Measurements from ENCODE around the gene GALNT5.
A peak's percentile ranks its signal among the peaks of the same experiment; 100 is the strongest.
"Not testable (repeated sequence)": the region's sequence is repeated elsewhere in the genome, so short reads cannot be mapped to it uniquely, and the experiment has no call there.

The GALNT5 gene

DNA sequence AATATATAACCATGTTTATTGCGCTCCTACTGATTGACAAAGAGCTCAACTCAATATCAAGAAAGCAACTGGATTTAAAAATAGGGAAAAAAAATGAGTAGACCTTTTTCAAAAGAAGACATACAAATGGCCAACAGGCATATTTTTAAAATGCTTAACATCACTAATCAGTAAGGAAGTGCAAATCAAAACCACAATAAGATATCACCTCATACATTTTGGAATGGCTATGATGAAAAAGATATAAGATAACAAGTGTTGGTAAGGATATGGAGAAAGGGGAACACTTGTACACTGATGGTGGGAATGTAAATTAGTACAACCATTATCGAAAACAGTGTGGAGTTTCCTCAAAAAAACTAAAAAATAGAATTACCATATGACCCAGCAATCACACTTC lies 5.6 kb upstream of the GALNT5 start:
- no peak for DNase-seq (ENCODE audit: low read depth in 2 of 2)

DNA sequence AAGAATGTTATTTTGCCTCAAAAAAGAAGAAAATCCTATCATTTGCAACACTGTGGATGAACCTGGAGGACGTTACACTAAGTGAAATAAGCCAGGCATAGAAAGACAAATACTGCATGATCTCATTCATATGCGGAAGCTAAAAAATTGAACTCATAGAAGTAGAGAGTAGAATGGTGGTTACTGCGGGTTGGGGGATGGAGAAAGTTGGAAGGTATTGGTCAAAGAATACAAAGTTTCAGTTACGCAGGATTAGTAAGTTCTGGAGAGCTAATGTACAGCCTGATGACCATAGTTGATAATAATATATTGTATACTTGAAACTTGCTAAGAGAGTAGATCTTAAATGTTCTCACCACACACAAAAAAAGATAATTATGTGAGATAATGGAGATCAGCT lies 5.0 kb upstream of the GALNT5 start:
- no peak for DNase-seq (ENCODE audit: low read depth in 2 of 2)

DNA sequence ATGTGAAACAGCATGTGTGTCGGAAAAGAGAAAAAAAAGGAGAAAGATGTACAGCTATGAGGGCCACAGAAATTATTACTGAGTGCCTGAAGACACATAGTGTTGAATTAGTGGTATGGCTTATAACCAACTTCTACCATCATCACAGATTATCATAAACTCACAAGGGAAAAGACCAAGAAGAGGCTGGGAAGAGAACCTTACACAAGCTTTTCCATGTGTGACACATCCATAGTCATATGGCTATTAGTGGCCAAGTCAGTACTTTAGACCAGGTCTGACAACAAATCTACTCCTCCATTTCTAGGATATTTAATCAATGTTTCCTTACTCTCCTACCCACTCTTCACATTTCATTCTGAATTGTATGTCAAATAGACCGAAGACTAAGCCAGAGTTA lies 3.5 kb upstream of the GALNT5 start:
- no peak for DNase-seq (ENCODE audit: low read depth in 2 of 2)

DNA sequence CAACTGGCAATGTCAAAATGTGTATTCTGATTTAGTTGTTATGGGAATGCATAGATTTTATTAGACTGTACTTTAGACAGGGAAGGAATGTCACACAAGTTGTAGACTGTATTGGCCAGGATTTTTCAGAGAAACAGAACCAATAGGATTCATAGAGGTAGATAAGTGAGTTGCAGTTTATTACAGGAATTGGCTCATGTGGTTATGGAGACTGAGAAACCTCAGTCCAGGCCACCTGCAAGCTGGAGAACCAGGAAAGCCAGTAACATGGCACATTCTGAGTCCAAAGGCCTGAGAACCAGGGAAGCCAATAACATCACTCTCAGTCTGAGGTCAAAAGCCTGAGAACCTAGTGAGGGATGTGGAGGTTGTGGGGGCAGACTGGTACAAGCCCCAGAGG lies 1.8 kb upstream of the GALNT5 start:
- no peak for DNase-seq (ENCODE audit: low read depth in 2 of 2)

DNA sequence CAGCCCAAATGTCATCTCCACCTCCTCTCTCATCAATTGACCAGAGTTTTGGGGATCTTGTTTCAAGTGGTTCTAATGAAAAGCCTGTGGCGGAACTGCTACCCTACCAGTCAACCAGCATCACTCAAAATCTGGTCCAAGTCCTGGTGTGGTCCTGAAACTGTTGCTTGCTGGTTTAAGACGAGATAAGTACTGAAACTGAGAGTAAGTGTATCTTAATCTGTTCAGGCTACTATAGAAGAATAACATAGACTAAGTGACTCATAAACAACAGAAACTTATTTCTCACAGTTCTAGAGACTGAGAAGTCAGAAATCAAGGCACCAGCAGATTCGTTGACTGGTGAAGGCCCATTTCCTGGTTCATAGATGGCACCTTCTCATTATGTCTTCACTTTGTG lies 879 bp upstream of the GALNT5 start:
- DNase-seq (ENCODE audit: low read depth in 2 of 2), result peak in 1 of 2 experiments; percentile 19

DNA sequence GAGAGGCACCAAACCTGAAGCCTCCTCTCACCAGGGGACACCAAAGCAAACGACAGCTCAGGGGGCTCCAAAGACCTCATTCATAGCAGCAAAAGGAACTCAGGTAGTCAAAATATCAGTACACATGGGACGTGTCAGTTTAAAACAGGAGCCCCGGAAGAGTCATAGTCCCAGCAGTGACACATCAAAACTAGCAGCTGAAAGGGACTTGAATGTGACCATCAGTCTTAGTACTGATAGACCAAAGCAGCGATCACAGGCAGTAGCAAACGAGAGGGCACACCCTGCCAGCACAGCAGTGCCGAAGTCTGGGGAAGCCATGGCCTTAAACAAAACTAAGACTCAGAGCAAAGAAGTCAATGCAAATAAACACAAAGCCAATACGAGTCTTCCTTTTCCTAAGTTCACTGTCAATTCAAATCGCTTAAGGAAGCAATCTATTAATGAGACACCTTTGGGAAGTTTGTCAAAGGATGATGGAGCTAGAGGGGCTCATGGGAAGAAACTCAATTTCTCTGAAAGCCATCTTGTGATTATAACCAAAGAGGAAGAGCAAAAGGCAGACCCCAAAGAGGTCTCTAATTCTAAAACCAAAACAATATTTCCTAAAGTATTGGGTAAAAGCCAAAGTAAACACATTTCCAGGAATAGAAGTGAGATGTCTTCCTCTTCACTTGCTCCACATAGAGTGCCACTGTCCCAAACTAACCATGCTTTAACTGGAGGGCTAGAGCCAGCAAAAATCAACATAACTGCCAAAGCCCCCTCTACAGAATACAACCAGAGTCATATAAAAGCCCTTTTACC lies 1.2 kb downstream of the GALNT5 start:
- DNase-seq (ENCODE audit: low read depth in 2 of 2), result no peak

DNA sequence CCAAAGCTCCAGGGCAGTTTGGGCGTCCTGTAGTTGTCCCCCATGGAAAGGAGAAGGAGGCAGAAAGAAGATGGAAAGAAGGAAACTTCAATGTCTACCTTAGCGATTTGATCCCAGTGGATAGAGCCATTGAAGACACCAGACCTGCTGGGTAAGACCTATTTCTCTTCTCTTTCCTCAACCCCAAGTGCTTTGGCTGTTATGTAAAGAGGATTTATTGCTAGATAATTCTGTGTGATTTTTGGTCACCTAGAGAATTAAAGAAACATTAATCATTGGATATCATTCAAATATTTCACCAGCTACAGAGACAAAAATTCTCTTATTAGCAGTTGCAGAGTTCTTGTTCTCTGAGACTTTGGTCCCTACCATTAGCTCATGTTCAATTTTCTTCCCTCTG lies 1.9 kb downstream of the GALNT5 start:
- no peak for DNase-seq (ENCODE audit: low read depth in 2 of 2)

DNA sequence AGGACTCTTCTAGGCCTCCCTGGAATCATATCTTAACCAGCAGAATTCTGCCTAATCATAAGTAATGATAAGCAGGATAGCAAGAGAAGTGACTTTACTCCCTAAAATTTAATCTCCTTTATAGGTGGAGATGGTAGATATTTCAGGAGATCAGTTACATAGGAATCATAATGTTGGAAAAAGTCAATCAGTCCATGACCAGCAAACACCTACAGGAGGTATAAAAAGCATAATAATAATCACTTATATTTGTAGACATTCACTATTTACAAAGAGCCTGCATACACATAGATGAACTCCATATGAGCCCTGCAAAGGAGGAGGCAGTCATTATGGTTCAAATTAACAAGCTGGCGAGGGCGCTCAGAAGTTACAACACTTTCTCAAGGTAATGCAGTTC lies 2.5 kb downstream of the GALNT5 start:
- DNase-seq (ENCODE audit: low read depth in 2 of 2), result no peak

DNA sequence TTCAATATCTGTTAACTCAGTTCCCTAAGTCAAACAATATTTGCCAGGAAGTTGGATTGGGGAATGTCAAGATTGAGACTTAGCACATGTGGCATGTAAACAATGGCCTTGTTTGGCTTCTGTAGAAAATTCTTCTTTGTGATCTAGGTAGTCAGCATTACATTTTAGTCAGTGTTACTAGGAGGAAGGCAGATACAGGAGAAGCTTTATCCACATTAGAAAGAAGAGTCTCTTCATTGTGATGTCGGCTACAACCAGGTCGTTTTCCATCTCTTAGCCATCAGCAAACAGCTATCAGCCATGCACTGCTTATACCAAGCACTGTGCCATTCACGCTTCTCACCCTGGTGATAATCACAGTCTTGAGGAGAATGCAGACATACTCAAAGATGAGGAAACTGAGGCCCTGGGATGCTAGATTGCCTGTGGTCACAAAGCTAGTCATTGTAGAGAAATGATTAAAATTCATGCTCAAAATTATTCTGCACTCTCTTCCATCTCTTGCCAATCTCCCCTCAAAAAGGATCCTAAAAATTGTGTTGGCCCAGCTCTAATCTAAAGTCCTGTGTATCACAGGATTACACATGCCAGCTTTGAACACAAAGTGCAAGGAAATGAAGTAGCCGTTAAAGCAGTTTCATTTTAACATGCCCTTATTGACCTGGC lies 3.2 kb downstream of the GALNT5 start:
- no peak for DNase-seq (ENCODE audit: low read depth in 2 of 2)

DNA sequence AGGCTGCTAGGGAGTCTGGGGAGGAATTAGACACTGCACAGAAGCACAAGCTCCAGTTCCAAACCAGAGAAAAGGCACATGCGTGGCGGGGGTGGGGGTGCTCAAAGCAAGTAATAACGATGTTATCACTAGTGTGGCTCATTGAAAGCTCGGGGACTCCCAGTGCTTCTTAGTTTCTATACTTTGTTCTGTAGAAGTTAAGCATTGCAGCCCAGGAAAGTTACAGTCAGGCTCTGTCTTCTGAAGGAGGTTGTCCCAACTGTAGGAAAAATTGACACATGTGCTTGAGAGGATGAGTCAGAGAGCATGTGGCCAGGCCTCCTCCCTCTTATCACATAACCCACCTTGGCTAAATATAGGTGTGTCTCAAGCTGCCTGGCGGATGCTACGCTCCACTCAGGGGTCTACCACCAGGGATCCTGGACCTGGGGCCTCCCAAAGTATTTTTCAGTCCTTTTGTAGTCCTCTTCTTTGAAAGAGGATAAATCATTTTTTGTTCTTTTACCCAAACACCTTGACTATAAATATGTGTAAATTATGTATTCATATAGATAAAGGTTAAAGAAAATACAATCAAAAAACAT lies 3.8 kb downstream of the GALNT5 start:
- peak; percentile 43 to 63 for DNase-seq (ENCODE audit: low read depth in 2 of 2)

DNA sequence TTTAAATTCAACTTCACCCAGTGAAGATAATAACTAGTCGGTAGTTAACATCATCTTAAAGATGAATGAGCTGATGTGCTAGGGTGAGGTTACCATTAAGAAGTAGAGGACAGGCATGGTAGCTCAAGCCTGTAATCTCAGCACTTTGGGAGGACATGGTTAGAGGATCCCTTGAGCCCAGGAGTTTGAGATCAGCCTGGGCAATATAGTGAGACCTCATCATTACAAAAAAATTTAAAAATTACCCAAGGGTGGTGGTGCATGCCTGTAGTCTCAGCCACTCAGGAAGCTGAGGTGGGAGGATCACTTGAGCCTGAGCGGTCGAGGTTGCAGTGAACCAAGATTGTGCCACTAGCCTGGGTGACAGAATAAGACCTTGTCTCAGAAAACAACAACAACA lies 4.7 kb downstream of the GALNT5 start:
- DNase-seq (ENCODE audit: low read depth in 2 of 2), result no peak

DNA sequence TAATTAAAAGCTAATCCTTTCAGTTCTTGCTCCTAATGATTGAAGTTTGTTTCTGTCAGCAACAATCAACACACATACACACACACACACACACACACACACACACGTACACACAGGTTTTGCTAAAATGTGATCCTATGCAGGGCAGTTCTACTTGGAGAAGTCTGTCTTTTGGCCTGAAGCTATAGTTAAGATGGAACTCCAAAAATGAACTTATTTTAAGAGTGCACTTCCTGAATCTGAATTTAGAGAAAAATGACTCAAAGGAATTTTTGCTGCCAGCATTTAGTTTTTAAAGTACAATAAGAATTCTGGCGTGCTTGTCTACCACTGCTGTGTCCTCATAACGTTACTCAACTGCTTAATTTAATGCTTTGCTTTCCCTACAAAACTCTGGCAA lies 6.6 kb downstream of the GALNT5 start:
- no peak for DNase-seq (ENCODE audit: low read depth in 2 of 2)

DNA sequence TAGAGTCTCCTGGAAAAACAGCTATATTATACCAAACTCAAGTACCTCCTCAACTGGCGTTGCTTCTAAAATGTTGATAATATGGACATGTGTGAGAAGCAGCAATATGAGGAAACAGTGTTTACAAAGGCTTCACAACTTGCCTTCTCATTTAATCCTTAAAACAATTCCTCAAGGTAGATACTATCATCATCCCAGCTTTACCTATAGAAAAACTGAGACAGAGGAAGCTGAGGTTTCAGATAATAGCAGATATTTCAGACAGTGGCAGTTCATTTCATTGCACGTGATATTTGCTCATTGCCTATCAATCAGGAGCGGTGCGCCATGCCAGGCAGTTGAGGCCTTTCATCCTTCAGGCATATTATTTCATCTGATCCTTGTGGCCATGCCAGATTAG lies 8.3 kb downstream of the GALNT5 start:
- no peak for DNase-seq (ENCODE audit: low read depth in 2 of 2)

DNA sequence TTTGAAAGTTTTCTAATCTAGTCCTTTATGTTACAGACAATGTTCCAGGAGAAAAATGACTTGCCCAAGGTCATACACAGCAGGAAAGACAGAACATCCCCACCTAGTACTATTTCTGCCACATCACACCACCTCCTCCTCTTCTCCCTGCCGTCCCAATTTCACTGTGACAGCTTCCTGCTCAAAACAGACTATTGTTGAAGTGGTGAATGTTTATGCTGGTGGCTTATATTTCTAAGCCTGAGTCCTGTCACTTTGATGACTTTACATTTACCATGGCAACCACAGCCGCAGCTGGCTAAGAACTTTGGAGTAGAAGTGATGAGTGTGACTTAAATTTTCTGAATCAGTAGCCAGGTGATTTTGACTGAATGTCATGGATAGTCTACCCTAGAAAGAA lies 10.0 kb downstream of the GALNT5 start:
- DNase-seq (ENCODE audit: low read depth in 2 of 2), result no peak

DNA sequence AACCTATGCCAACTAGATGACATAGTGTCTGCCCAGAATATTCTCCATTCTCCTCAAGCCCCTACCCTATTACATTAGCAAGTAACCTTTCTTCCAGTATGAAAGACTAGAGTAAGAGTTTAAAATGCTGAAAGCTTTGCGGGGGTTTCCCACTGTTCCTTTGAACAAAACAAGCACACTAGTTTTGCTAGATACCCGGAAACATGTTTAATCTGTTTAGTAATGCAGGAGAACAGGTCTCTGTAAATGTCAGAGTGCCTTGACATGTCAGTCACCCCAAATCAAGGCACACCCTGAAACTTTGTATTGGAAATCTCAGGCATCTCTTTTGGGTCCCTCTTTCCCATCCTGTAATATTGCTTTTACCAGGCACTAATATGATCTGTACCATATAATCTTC lies 11.6 kb downstream of the GALNT5 start:
- no peak for DNase-seq (ENCODE audit: low read depth in 2 of 2)

DNA sequence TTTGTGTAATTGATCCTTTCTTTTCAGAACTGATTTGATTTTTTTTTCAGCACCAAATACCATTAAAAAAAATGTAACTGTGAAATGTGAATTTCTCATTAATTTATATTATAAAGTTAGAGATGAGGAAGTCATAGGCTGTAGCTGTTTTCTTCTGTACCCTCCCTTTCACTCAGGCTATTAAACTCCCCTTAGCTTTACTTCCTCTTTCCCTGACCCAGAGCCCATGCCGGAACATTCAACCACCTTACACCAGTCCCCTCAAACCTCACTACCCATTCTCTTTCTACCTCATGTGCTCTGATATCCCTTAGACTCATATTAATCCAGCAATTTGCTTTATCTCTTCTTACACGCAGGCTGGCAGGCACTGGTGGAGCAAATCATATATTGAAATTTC lies 12.4 kb downstream of the GALNT5 start:
- DNase-seq (ENCODE audit: low read depth in 2 of 2), result no peak

DNA sequence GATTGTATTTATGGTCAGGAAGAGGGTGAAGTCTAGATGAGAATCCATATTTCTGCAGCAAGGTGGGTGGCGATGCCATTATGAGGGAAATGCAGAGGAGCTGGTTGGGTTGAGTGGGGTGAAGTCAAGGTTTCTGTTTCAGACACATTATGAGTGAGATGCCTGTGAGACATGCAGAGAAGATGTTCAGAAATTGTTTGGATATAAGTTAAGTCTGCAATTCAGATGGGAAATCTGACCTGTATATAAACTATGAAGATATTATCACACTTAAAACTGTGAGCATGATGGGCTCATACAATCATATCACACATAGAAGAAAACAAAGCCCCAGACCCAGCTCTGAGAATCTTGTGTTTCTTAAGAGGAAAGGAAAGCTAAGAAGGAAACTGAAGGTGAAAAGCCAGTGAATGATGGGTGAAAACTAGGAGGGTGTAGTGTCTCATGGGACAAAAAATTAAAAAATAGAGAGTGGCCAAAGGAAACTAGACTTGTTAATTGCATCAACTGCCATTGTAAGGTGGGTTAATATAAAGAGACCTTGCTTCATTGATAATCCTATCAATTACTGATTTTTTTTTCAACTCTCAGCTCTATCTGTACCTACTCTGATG lies 14.2 kb downstream of the GALNT5 start:
- no peak for DNase-seq (ENCODE audit: low read depth in 2 of 2)

DNA sequence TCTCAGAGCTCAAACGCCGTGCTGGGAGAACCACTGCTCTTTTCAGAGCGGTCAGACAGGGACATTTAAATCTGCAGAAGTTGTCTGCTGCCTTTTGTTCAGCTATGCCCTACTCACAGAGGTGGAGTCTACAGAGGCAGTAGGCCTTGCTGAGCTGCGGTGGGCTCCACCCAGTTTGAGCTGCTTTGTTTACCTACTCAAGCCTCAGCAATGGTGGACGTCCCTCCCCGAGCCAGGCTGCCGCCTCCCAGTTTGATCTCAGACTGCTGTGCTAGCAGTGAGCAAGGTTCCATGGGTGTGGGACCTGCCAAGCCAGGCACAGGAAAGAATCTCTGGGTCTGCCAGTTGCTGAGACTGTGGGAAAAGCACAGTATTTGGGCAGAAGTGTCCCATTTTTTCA lies 21.8 kb downstream of the GALNT5 start:
- not testable (repeated sequence) for DNase-seq (ENCODE audit: low read depth in 2 of 2)

DNA sequence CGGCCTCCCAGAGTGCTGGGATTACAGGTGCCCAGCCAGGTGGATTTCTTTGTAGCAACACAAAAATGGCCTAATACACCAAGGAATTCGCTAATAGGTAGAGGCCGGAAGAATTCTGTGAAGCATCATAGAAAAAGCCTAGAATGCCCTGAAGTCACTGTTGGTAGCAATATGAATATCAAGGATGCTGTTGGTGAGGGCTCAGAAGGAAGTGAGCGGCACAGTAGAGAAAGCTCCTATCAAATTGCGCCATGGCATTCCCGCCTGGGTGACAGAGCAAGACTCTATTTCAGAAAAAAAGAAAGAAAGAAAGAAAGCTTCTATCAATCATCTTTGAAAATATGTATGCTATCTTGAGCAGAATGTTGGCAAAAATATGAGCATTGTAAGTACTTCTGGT lies 23.8 kb downstream of the GALNT5 start:
- DNase-seq (ENCODE audit: low read depth in 2 of 2), result no peak

DNA sequence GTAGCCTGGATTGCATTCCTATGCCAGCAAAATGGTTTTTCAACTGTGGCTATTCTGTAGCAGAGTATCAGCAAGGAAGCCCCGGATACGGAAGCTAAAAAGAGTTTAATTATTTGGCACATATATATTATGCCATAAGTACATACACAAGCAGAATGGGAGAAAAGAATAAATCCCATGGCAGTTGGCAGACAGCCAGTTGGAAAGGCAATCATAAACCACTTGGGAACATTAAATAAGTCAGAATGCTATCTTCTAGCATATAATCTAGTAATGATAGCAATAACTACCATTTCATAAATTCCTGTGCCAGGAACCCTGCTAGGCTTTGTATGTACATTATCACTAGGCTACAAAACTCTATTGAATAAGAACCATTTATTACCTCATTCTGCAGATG lies 26.0 kb downstream of the GALNT5 start:
- no peak for DNase-seq (ENCODE audit: low read depth in 2 of 2)

DNA sequence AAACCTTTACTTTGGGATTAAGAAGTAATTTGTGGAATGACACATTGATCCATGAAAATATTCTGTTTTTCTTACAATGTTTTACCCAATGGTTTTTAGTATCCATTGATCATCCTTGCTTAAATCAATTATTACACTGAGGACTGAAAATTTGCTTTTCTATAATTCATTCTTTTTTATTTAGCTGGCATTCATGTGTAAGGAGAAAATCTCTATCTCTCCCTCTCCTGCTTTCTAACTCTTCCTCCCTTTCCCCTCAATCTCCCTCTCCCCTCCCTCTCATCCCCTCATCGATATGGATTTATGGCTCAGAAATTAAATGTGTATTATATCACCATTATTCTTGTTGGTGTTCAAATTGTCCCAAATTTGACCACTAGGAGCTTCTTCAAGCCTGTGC lies 29.7 kb downstream of the GALNT5 start:
- DNase-seq (ENCODE audit: low read depth in 2 of 2), result no peak

DNA sequence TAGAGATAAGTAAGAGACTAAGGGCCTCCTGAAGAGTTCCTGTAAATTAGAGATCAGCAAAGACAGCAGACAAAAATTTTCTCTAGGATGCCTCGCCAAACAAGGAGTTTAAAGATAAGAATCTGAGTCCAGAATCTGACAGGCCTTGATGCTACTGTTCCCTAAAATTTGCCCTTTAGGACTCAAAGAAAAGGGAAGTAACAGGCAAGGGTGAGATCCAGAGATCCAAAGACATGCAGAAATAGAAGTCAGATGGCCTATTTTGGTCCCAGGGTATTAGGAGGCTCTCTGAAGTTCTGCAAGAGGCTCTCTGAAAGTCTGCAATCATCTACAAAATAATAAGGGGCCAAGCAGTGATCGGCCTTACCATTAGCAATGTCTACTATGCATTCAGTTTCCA lies 33.0 kb downstream of the GALNT5 start:
- DNase-seq (ENCODE audit: low read depth in 2 of 2), result no peak

DNA sequence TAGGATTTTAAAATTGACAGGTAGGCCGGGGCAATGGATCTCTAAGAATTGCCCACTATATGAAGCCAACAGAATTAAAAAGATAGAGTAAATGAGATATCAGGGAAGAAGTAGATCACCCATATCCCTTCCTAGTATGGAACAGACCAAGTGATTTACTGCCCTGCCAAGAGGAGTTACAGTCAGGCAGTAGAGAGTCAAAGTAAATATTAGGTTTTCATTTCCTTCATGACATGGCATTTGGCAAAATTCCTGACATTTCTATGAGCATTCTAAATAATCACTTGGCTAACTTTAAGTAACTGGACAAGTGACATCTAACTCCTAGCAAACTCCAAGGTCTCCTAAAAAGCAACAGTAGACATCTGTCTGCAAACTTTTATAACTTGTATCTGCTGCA lies 33.5 kb downstream of the GALNT5 start:
- DNase-seq (ENCODE audit: low read depth in 2 of 2), result no peak

Data from stimulated activated CD4-positive, alpha-beta T cell treated with anti-CD3 and anti-CD28 coated beads, Interleukin-12 subunit alpha, Interleukin-12 subunit beta, amount 100 ng/mL, for 24 hours (primary cell).